Bone marrow (tissue), 2 donors: ENCODE data around the gene TMEM183A.

Experiments
- DNase-seq, 2 donors: peaks; one replicate each; lab custom pipeline; 2025; lab: John Stamatoyannopoulos, UW

TMEM183A gene

DNA sequence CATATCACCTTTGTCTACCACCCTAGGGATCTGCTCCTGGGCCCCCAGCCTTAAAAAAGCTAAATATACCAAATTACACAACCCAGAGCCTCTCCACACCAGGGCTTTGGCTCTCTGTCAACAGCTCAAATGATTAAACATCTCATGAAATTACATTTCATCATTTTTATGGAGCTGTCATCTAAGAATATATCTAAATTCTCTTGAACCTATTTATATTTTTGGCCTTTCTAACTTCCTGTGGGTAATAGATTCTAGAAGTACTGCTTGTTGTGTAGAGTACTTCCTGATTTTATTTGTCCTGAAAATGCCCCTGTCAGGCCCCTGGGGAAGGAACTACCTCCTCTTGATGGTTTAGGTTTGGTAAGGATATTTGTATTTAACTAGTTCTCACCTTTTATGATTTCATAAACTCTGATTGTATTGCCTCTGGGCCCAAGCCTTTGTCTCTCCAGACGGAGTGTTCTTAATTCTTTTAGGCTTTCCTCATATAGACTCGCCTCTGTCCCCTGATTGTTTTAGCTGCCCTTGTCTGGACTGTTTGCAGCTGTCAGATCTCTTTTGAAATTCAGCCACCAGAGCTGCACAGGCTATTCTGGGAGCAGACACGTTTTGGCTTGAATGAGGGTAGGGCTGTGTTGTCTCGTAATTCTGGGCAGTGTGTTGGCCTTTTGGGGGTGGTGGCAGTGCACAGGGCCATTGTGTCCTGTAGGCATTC, 62.0 kb downstream of the TMEM183A start:
- peak in 1 of 2 donors; percentile 11 for DNase-seq

DNA sequence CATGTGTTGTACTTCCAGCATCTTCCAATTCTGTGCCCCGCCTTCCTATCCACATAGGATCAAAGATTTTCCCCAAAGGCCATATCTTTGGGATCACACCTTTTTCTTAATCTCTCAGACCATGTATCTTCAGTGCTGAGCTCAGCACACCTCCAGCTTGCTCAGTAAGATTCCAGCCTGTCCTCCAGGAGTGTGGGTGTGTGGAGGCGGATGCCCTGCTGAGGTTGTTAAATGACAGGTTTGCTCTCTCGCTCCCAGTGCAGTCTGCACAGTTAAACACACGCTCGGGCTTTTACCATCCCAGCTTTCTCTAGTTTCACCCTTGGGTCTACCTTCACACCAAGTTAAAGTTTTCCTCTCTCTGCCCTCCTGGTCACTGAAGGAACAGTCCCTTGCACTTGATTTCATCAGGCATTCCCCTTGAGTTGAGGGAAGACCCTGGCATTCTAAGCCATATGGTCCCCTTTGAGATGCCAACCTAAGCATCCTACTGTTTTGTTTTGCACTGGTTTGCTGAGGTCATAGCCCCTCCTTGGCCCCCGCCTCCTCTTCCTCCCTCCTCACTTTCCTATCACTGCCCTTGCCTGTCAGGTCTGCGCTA, 64.9 kb downstream of the TMEM183A start:
- DNase-seq: no peak

DNA sequence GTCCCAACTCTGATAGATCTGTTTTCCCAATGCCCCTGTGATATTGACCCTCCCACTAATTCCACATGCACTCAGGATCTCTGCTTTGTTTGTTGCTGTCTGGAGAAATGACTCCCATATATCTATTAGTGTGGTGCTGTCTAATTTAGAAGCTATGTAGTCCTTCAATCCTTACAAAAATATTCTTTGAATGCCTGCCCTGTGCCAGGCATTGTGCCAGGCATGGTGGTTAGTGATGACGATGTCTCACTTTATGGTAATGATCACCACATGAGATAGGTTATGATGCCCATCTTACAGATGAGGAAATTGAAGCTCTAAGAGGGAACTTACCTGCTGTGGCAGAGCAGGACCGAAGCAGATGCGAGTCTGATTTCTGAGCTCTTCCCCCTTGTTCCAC, 65.7 kb downstream of the TMEM183A start:
- DNase-seq: no peak

DNA sequence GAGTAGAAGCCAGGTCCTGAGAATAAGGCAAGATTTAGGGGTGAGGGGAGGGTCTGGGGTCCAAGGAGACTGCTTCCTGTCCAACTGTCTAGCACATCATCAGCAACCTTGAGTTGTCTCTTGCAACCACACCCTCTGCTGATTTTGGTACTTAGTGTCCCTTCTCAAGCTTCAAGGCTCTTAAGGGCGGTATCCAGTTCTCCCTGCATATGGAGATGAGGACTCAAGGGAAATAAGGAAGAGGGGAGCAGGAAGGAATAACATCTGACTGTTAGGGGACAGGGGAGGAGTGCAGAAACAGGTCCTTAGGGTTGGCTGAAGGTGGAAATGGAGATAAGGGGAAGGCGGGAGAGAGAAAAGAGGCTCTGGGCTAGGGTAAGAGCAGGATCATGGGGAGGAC, 66.3 kb downstream of the TMEM183A start:
- no peak for DNase-seq
